Measurements from ENCODE around the gene POLA1. TPM values are rescaled to one million over a fixed set of nuclear protein-coding genes. Genes with fewer than 3 reads are reported as not detected.

POLA1 gene
- total RNA-seq, 1 donor from 2014 or later = 80.4 TPM

DNA sequence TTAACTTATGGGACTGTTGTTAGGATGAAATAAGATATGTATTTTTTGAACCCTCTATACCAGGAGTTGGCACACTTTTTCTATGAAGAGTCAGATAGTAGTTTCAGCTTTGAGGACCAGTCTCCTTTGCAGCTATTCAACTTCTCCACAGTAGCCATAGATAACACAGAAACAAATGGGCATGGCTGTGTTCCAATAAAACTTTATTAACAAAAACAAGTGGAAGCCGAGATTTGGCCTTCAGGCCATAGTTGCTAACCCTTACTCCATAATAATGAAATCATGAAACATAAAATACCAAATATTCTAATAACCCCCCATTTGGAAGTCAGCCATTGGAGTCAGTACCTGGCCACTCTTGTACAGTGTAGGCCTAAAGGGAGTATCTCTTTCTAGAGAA is 291.4 kb downstream of the POLA1 start:
- Histone ChIP-seq H3K9me3 (ENCODE audit: low read depth) (no peaks in the 10 kb centered on the region), H3K79me2 (ENCODE audit: low read depth) (no peaks in the 10 kb centered on the region), H3K4me3 (no peak overlapping the region), H3K9ac (no peak overlapping the region), H4K20me1 (ENCODE audit: low read depth) (no peaks in the 10 kb centered on the region), H3K27me3 (no peaks in the 10 kb centered on the region), H3K4me2 (no peak overlapping the region), H3K4me1 (peaks cover 12% of the 10 kb centered on the region), H3K27ac (no peak overlapping the region), H3K36me3 (no peaks in the 10 kb centered on the region), H2AFZ (replicated peaks) (no peak overlapping the region), H3F3A (ENCODE audit: low read depth) (peaks cover 5% of the 10 kb centered on the region)
- DNase-seq (ENCODE audit: low spot score) = no peak
- H3K27me3 Mint-ChIP-seq (ENCODE audit: insufficient read depth, low read depth) = no peaks in the 10 kb centered on the region
- TF ChIP-seq EZH2 (IDR thresholded peaks at IDR 0.05) (no peak), EZH2phosphoT487 (IDR thresholded peaks at IDR 0.05) (no peak)
- TF ChIP-seq, protein P1, sequence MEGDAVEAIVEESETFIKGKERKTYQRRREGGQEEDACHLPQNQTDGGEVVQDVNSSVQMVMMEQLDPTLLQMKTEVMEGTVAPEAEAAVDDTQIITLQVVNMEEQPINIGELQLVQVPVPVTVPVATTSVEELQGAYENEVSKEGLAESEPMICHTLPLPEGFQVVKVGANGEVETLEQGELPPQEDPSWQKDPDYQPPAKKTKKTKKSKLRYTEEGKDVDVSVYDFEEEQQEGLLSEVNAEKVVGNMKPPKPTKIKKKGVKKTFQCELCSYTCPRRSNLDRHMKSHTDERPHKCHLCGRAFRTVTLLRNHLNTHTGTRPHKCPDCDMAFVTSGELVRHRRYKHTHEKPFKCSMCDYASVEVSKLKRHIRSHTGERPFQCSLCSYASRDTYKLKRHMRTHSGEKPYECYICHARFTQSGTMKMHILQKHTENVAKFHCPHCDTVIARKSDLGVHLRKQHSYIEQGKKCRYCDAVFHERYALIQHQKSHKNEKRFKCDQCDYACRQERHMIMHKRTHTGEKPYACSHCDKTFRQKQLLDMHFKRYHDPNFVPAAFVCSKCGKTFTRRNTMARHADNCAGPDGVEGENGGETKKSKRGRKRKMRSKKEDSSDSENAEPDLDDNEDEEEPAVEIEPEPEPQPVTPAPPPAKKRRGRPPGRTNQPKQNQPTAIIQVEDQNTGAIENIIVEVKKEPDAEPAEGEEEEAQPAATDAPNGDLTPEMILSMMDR (IDR thresholded peaks at IDR 0.05) = no peak
- no peak overlapping the region for H3K27ac Mint-ChIP-seq
- H3K9me3 Mint-ChIP-seq = no peaks in the 10 kb centered on the region
- H3K4me1 Mint-ChIP-seq = peaks cover 14% of the 10 kb centered on the region
- peaks cover 11% of the 10 kb centered on the region for H3K36me3 Mint-ChIP-seq
- no peak overlapping the region for H3K4me3 Mint-ChIP-seq

DNA sequence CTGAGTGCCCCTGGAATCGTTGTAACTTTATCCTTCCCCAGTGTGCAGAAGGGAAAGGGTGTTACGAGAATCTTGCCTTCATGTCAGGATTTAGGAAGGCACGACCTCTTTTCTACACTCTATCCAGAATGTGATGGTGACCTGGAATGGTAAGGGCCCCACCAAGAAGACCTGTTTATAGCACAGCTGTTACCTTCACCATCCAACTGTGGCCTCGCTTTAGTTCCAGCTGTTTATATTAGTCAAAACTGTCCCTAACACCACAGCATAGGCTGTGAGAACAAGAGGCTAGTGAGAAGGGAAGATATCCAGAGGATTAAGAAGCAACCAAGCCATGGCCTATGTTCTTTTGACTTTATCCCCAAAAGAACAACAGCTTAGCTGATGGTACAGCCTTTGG is 294.0 kb downstream of the POLA1 start:
- H3F3A ChIP-seq (ENCODE audit: low read depth) = peaks cover 9% of the 10 kb centered on the region
- no peak overlapping the region for H2AFZ ChIP-seq (replicated peaks)
- Mint-ChIP-seq H3K36me3 (peaks cover 11% of the 10 kb centered on the region), H3K27ac (no peak overlapping the region), H3K4me3 (no peak overlapping the region), H3K27me3 (ENCODE audit: insufficient read depth, low read depth) (no peaks in the 10 kb centered on the region), H3K9me3 (no peaks in the 10 kb centered on the region), H3K4me1 (peaks cover 24% of the 10 kb centered on the region)
- H3K9ac ChIP-seq = no peak overlapping the region
- H4K20me1 ChIP-seq (ENCODE audit: low read depth) = no peaks in the 10 kb centered on the region
- H3K9me3 ChIP-seq (ENCODE audit: low read depth) = no peaks in the 10 kb centered on the region
- no peaks in the 10 kb centered on the region for H3K27me3 ChIP-seq
- no peaks in the 10 kb centered on the region for H3K79me2 ChIP-seq (ENCODE audit: low read depth)
- no peak overlapping the region for H3K27ac ChIP-seq
- H3K4me1 ChIP-seq = peaks cover 32% of the 10 kb centered on the region
- DNase-seq (ENCODE audit: low spot score) = no peak
- H3K4me2 ChIP-seq = no peak overlapping the region
- TF ChIP-seq, protein P1 (IDR thresholded peaks at IDR 0.05) = no peak
- TF ChIP-seq EZH2phosphoT487 (IDR thresholded peaks at IDR 0.05) = no peak
- no peak for TF ChIP-seq EZH2 (IDR thresholded peaks at IDR 0.05)
- H3K36me3 ChIP-seq = no peaks in the 10 kb centered on the region
- H3K4me3 ChIP-seq = no peak overlapping the region

DNA sequence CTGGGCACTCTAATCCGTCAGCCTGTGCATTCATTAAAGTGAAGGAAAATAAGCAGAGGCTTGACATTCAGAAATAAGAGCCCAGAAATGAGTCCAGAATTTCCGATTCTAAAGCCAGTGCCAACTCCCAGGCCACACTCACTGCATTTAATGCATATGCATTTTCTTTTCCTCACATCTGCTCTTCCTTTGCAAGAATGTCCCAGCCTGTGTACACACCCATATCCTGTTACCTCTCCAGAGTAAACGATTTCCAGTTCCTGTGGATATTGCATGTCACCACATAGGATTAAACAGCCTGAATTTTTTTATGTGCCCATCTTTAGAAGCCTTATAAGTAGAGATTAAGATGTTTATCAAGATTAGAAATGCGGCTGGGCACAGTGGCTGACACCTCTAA is 294.6 kb downstream of the POLA1 start:
- Histone ChIP-seq H3K4me2 (no peak overlapping the region), H3K27ac (no peak overlapping the region), H3K79me2 (ENCODE audit: low read depth) (no peaks in the 10 kb centered on the region), H4K20me1 (ENCODE audit: low read depth) (no peaks in the 10 kb centered on the region), H3K9ac (no peak overlapping the region), H3F3A (ENCODE audit: low read depth) (peaks cover 9% of the 10 kb centered on the region), H3K27me3 (no peaks in the 10 kb centered on the region), H3K4me1 (peaks cover 38% of the 10 kb centered on the region), H3K9me3 (ENCODE audit: low read depth) (no peaks in the 10 kb centered on the region), H2AFZ (replicated peaks) (no peak overlapping the region), H3K36me3 (no peaks in the 10 kb centered on the region), H3K4me3 (no peak overlapping the region)
- Mint-ChIP-seq H3K4me1 (peaks cover 30% of the 10 kb centered on the region), H3K27ac (no peak overlapping the region), H3K27me3 (ENCODE audit: insufficient read depth, low read depth) (no peaks in the 10 kb centered on the region), H3K9me3 (no peaks in the 10 kb centered on the region), H3K4me3 (no peak overlapping the region), H3K36me3 (peaks cover 11% of the 10 kb centered on the region)
- no peak for TF ChIP-seq EZH2phosphoT487 (IDR thresholded peaks at IDR 0.05)
- TF ChIP-seq, protein P1 (IDR thresholded peaks at IDR 0.05) = no peak
- no peak for TF ChIP-seq EZH2 (IDR thresholded peaks at IDR 0.05)
- no peak for DNase-seq (ENCODE audit: low spot score)

Measured in neural progenitor cell (in vitro differentiated cells).